Small intestine (tissue), 7 donors: ENCODE results near the gene FGF2. TPM values are rescaled to one million over a fixed set of nuclear protein-coding genes. Genes with fewer than 3 reads are reported as not detected.
"Not testable (repeated sequence)": the region's sequence is repeated elsewhere in the genome, so short reads cannot be mapped to it uniquely, and the experiment has no call there.

Experiments used
- DNase-seq, 2 donors: peaks; one replicate each; pipeline versions ENCODE4 v3.0.0 to v3.0.0-alpha.2; 2013
- FAIRE-seq: peaks from 2 replicates; lab custom pipeline; 2012; peaks lifted over from hg19 to GRCh38; lab: Jason Lieb, UNC
- H3K27ac ChIP-seq, 3 donors: one replicate each; pipeline ENCODE4 v1.5.1; 2013; ENCODE audit warnings: low read length in 2 of 3, mild to moderate bottlenecking in 2 of 3, control low read depth in 1 of 3, inconsistent platforms in 1 of 3, low read depth in 1 of 3, moderate library complexity in 1 of 3
- H3K27me3 ChIP-seq, 3 donors: one replicate each; pipeline ENCODE4 v1.6.1; 2013; ENCODE audit warnings: low read length in 3 of 3, inconsistent platforms in 1 of 3; ENCODE audit not compliant: control insufficient read depth in 3 of 3, insufficient read depth in 3 of 3
- H3K36me3 ChIP-seq, 3 donors: one replicate each; pipeline ENCODE4 v1.6.1; 2013; ENCODE audit warnings: low read length in 3 of 3, inconsistent platforms in 1 of 3, low read depth in 1 of 3, mild to moderate bottlenecking in 1 of 3, moderate library complexity in 1 of 3; ENCODE audit not compliant: control insufficient read depth in 3 of 3, insufficient read depth in 2 of 3
- H3K4me1 ChIP-seq, 3 donors: one replicate each; pipeline ENCODE4 v1.6.1; 2013; ENCODE audit warnings: low read length in 2 of 3, inconsistent platforms in 1 of 3, low read depth in 1 of 3, mild to moderate bottlenecking in 1 of 3, moderate library complexity in 1 of 3; ENCODE audit not compliant: control insufficient read depth in 3 of 3, insufficient read depth in 2 of 3
- H3K4me3 ChIP-seq, 3 donors: one replicate each; pipeline ENCODE4 v1.5.1; 2013; ENCODE audit warnings: low read length in 3 of 3, control low read depth in 1 of 3, inconsistent platforms in 1 of 3, low read depth in 1 of 3, mild to moderate bottlenecking in 1 of 3, moderate library complexity in 1 of 3
- H3K9me3 ChIP-seq, 2 donors: one replicate each; pipeline ENCODE4 v1.6.1; 2013; ENCODE audit warnings: low read depth in 1 of 2, low read length in 1 of 2; ENCODE audit not compliant: control insufficient read depth in 2 of 2, insufficient read depth in 1 of 2
- WGBS, 3 donors: extraction: QIAGEN DNeasy Blood & Tissue Kit; methylation state at CpG; one replicate each; pipeline ENCODE4 v1.1.7; 2013; 5-methylcytosine and 5-hydroxymethylcytosine counted together
- polyA plus RNA-seq, 4 donors: library from polyadenylated mRNA; stranded (reverse) in 3 of 4; unstranded in 1 of 4; fragments of 200-250 nt in 3 of 4; fragments of 120-200 nt in 1 of 4; gene quantifications; one replicate each; pipeline versions ENCODE4 v1.2.1 to v1.2.3, GENCODE V29; 2013
- donor health status: healthy with polysubstance abuse.
- donor health status: control.
- donor health status: control.
- donor health status: Bipolar disorder and iron deficiency.
- donor health status: healthy.

The FGF2 gene
- polyA plus RNA-seq, 4 donors = 0.22 to 2.6 (median 1.0) TPM

- not testable (repeated sequence) for H3K27me3 ChIP-seq, FAIRE-seq, H3K36me3 ChIP-seq, H3K4me3 ChIP-seq, H3K9me3 ChIP-seq, H3K4me1 ChIP-seq, H3K27ac ChIP-seq, DNase-seq
- 92 to 100% (median 94%) methylated on average over 1 of the region's 1 CpG for WGBS, 3 donors
These were observed 17.8 kb downstream of the FGF2 start for GRCh38 chr4:122844391-122844790.

GRCh38 chr4:122845066-122845465, 18.4 kb downstream of the FGF2 start:
- FAIRE-seq = no peak
- Histone ChIP-seq H3K27me3 (no peaks in the 10 kb centered on the region), H3K27ac (no peak overlapping the region), H3K9me3 (peaks cover 0 to 3% of the 10 kb centered on the region in 2 donors), H3K4me3 (no peak overlapping the region), H3K36me3 (no peaks in the 10 kb centered on the region), H3K4me1 (no peaks in the 10 kb centered on the region)
- 79 to 84% (median 80%) methylated on average over 3 of the region's 3 CpGs for WGBS, 3 donors
- DNase-seq = no peak

- Histone ChIP-seq H3K4me1 (no peaks in the 10 kb centered on the region), H3K27me3 (no peaks in the 10 kb centered on the region), H3K9me3 (peaks cover 0 to 3% of the 10 kb centered on the region in 2 donors), H3K36me3 (no peaks in the 10 kb centered on the region), H3K4me3 (no peak overlapping the region), H3K27ac (no peak overlapping the region)
- WGBS, 3 donors = 67 to 69% (median 68%) methylated on average over 3 of the region's 3 CpGs
- no peak for FAIRE-seq
- DNase-seq = no peak
These were observed 19.1 kb downstream of the FGF2 start for GRCh38 chr4:122845760-122846159.

GRCh38 chr4:122847931-122848330, 21.3 kb downstream of the FGF2 start:
- no peak for DNase-seq
- H3K27ac ChIP-seq = no peak overlapping the region
- no peak for FAIRE-seq
- no peaks in the 10 kb centered on the region for H3K27me3 ChIP-seq
- no peaks in the 10 kb centered on the region for H3K4me1 ChIP-seq
- no peak overlapping the region for H3K4me3 ChIP-seq
- whole genome bisulfite sequencing, 3 donors = 77 to 88% (median 88%) methylated on average over 1 of the region's 1 CpG
- H3K36me3 ChIP-seq = no peaks in the 10 kb centered on the region
- H3K9me3 ChIP-seq = peaks cover 0 to 3% of the 10 kb centered on the region in 2 donors

GRCh38 chr4:122849789-122850188, 23.2 kb downstream of the FGF2 start:
- DNase-seq, H3K9me3 ChIP-seq, H3K27me3 ChIP-seq, H3K4me3 ChIP-seq, H3K36me3 ChIP-seq, H3K27ac ChIP-seq, H3K4me1 ChIP-seq, FAIRE-seq: not testable (repeated sequence)
- 94 to 99% (median 97%) methylated on average over 3 of the region's 3 CpGs for WGBS, 3 donors

- Histone ChIP-seq H3K27me3 (no peaks in the 10 kb centered on the region), H3K4me1 (peaks cover 0 to 3% (median 0%) of the 10 kb centered on the region in 3 donors), H3K36me3 (no peaks in the 10 kb centered on the region), H3K9me3 (peaks cover 0 to 3% of the 10 kb centered on the region in 2 donors), H3K4me3 (no peak overlapping the region), H3K27ac (no peak overlapping the region)
- FAIRE-seq (no peak), DNase-seq (no peak)
These were observed 24.9 kb downstream of the FGF2 start for GRCh38 chr4:122851568-122851967.

GRCh38 chr4:122854447-122855352, 28.1 kb downstream of the FGF2 start:
- peak overlapping the region in 1 of 3 donors; percentile 62 for H3K27ac ChIP-seq
- FAIRE-seq = no peak

GRCh38 chr4:122855353-122855890, 28.8 kb downstream of the FGF2 start:
- WGBS, 3 donors = 59 to 82% (median 71%) methylated on average over 2 of the region's 2 CpGs
- Histone ChIP-seq H3K4me1 (peaks cover 0 to 3% (median 0%) of the 10 kb centered on the region in 3 donors), H3K27ac (no peak overlapping the region), H3K27me3 (peaks cover 0 to 1% (median 0%) of the 10 kb centered on the region in 3 donors), H3K4me3 (no peak overlapping the region), H3K36me3 (no peaks in the 10 kb centered on the region), H3K9me3 (no peaks in the 10 kb centered on the region)
- DNase-seq = no peak
- no peak for FAIRE-seq

More at GRCh38 chr4:122854447-122855352, 28.1 kb downstream of the FGF2 start:
- H3K9me3 ChIP-seq = no peaks in the 10 kb centered on the region
- H3K4me1 ChIP-seq = peaks cover 0 to 3% (median 0%) of the 10 kb centered on the region in 3 donors
- 53 to 65% (median 55%) methylated on average over 10 of the region's 10 CpGs for WGBS, 3 donors
- no peaks in the 10 kb centered on the region for H3K36me3 ChIP-seq
- H3K4me3 ChIP-seq = no peak overlapping the region
- no peaks in the 10 kb centered on the region for H3K27me3 ChIP-seq
- DNase-seq = peak in 1 of 2 donors; percentile 7
